Right lobe of liver (tissue), 6 donors: Measurements from ENCODE around the gene FBXO46. TPM values are rescaled to one million over a fixed set of nuclear protein-coding genes. Genes with fewer than 3 reads are reported as not detected.

Experiments
- ATAC-seq, 4 donors: fragments of 200-7000 bp; cut with Tn5 transposase; one replicate each; pipeline ENCODE4 v1.9.1; 2020; ENCODE audit warnings: mild to moderate bottlenecking in 4 of 4, moderate library complexity in 4 of 4
- DNase-seq, 3 donors: peaks; one replicate each; pipeline ENCODE4 v3.0.0-alpha.2; 2020
- H3K27ac ChIP-seq, 3 donors: fragments of 200-600 bp; one replicate each; pipeline ENCODE4 v1.8.0; 2022
- H3K27me3 ChIP-seq, 2 donors: fragments of 200-600 bp; one replicate each; pipeline ENCODE4 v1.8.0; 2022
- H3K36me3 ChIP-seq, 4 donors: fragments of 200-600 bp; sonication (generic) in 1 of 4; one replicate each; pipeline versions ENCODE4 v1.5.1 to v1.8.0; 2017 to 2022; ENCODE audit warnings: control low read depth in 1 of 4
- H3K4me1 ChIP-seq, 4 donors: fragments of 200-600 bp; sonication (generic) in 1 of 4; one replicate each; pipeline versions ENCODE4 v1.5.1 to v1.8.0; 2017 to 2022; ENCODE audit warnings: control low read depth in 1 of 4
- H3K4me3 ChIP-seq, 3 donors: fragments of 200-600 bp; one replicate each; pipeline ENCODE4 v1.8.0; 2022
- H3K9me3 ChIP-seq, 4 donors: fragments of 200-600 bp; sonication (generic) in 1 of 4; one replicate each; pipeline versions ENCODE4 v1.5.1 to v1.8.0; 2017 to 2022; ENCODE audit warnings: control low read depth in 1 of 4
- POLR2A ChIP-seq: fragments of 450-650 bp; IDR thresholded peaks from one replicate; pipeline ENCODE4 v1.6.1; 2017; ENCODE audit warnings: antibody characterized with exemption, mild to moderate bottlenecking
- WGBS: methylation state at CpG from one replicate; pipeline ENCODE4 v1.1.6; 2018; ENCODE audit warnings: low coverage, low lambda C conversion rate; ENCODE audit not compliant: insufficient coverage; ENCODE audit errors: missing lambda C conversion rate; 5-methylcytosine and 5-hydroxymethylcytosine counted together
- intact Hi-C, 2 donors: fragments of 100-400 bp; cut with DNase I; formaldehyde crosslinking; loops; one replicate each; pipeline versions ENCODE4 v1.11.2 to v1.14.1; 2022
- total RNA-seq, 6 experiments: library from RNA; depleted of rRNA in 2 of 6; stranded (reverse); fragments of >200 nt in 2 of 6; fragmentation: NEBNext Ultra II Directional in 3 of 6; extraction: Animal tissue kit (Norgen Biotek cat#: 25700) in 3 of 6; gene quantifications; one replicate each; pipeline versions ENCODE4 v1.1.0 to v1.2.4, GENCODE V29; 2016 to 2023
- TF ChIP-seq, protein P1 (sequence below), 4 donors: fragments of 200-600 bp in 3 of 4; fragments of 450-650 bp in 1 of 4; IDR thresholded peaks; one replicate each; pipeline versions ENCODE4 v1.5.1 to v1.8.0; 2016 to 2022; ENCODE audit warnings: antibody characterized with exemption in 4 of 4, mild to moderate bottlenecking in 2 of 4
- donor health status: DM: no; HTN: yes; CAD: no.
- donor health status: DM: no; HTN: no; CAD: no.
- donor health status: DM: no; HTN: no; CAD: no.
- donor health status: DM: no; HTN: yes; CAD: no.
- donor health status: DM: no; HTN: yes; CAD: no.

The FBXO46 gene
- total RNA-seq, 6 experiments from 2014 or later, result 5.6 to 12.4 (median 7.4) TPM

DNA sequence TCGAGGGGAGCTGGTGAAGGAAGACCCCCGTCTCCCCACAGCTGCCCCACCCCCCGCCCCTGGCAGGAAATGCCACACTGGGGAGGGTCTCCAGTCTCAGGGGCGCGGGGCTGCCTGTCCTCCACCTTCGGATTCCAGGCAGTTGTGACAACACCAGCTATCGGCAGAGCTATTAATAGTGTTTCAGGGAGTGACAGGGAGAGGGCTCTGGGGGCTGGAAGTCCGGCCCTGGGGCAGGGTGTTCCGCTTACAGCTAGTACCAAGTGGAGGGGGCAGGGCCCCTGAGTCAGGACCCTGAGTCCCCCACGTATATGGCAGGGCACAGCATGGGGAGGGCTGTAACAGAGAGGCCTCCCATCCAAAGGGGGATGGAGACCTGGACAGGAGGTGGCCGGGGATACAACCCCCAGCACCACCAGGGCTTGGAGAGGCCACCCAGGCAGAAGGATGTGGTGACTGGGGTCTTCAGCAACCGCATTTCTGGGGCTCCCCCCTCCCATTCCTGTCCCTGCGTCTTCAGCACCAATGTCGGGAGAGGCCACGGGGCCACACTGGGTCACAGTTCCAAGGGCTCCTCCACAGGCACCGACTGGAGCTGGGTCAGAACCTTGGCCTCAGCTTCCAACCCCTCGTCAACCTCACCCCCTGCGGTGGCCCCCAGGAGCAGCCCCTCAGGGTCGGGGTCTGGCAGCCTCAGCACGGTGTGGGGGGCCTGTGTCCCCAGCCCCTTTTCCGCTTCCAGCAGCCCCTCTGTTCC lies 34.4 kb upstream of the FBXO46 start:
- no peak for TF ChIP-seq POLR2A
- TF ChIP-seq, protein P1, sequence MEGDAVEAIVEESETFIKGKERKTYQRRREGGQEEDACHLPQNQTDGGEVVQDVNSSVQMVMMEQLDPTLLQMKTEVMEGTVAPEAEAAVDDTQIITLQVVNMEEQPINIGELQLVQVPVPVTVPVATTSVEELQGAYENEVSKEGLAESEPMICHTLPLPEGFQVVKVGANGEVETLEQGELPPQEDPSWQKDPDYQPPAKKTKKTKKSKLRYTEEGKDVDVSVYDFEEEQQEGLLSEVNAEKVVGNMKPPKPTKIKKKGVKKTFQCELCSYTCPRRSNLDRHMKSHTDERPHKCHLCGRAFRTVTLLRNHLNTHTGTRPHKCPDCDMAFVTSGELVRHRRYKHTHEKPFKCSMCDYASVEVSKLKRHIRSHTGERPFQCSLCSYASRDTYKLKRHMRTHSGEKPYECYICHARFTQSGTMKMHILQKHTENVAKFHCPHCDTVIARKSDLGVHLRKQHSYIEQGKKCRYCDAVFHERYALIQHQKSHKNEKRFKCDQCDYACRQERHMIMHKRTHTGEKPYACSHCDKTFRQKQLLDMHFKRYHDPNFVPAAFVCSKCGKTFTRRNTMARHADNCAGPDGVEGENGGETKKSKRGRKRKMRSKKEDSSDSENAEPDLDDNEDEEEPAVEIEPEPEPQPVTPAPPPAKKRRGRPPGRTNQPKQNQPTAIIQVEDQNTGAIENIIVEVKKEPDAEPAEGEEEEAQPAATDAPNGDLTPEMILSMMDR (IDR thresholded peaks at IDR 0.05), result no peak
- WGBS, result 40% methylated on average over 12 of the region's 21 CpGs
- no peak overlapping the region for H3K27ac ChIP-seq
- ATAC-seq (no peak), DNase-seq (no peak)
- peaks cover 0 to 9% (median 0%) of the 10 kb centered on the region in 4 donors for H3K4me1 ChIP-seq
- H3K4me3 ChIP-seq, result no peak overlapping the region
- H3K9me3 ChIP-seq, result no peaks in the 10 kb centered on the region
- H3K36me3 ChIP-seq, result no peaks in the 10 kb centered on the region
- intact Hi-C loops, result no loop called here
- no peaks in the 10 kb centered on the region for H3K27me3 ChIP-seq

DNA sequence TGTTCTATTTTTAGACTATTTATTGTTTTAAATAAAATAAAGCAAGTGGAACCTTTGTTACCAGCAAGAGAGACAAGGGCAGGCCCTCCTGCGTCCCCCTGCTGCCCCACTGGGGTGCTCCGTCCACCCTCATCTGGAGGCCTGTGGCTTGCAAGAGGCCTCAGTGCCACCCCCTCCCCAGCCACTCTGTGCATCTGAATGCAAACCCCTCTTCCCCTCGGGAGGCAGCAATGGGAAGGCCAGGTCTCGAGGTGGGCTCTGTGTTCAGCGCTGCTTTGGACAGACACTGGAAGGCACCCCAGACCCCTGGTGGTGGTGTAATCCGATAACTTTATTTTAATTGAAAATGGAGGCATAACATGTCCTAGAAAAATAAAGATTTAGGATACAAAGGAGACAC lies 33.8 kb upstream of the FBXO46 start:
- intact Hi-C loops, result no loop called here
- ATAC-seq (no peak), DNase-seq (no peak)
- no peak overlapping the region for H3K27ac ChIP-seq
- H3K4me1 ChIP-seq, result peaks cover 0 to 9% (median 0%) of the 10 kb centered on the region in 4 donors
- 71% methylated on average over 6 of the region's 6 CpGs for WGBS
- H3K27me3 ChIP-seq, result no peaks in the 10 kb centered on the region
- no peaks in the 10 kb centered on the region for H3K36me3 ChIP-seq
- no peaks in the 10 kb centered on the region for H3K9me3 ChIP-seq
- H3K4me3 ChIP-seq, result no peak overlapping the region
- TF ChIP-seq, protein P1 (IDR thresholded peaks at IDR 0.05), result no peak
- TF ChIP-seq POLR2A, result no peak

DNA sequence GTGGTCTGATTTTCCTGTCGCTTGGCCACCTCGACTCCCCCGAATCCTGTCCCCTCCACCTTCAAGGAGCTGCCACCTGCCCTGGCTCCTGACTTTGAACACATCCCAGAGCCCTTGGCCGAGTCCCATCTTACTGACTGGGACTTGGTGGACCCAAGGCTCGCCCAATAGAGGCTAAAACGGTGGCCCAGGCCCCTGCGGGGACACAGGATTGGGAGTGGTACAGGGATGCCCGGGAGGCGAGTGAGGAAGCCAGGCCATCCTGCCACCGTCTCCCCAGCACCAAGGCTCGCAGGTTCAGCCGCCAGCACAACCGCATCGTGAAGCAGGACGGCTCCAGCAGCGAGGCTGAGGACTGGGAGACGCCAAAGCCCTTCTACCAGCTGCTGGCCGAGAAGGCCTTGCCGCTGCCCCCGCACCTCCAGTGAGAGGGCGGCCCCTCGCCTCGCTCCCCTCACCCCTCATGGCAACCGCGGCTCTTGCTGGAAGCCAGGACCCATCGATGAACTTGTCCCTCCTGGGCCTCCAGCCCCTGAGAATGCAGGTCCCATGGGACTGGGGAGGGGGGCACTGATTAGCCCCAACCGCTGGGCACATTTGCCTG lies 33.1 kb upstream of the FBXO46 start:
- ATAC-seq, result no peak
- no peaks in the 10 kb centered on the region for H3K36me3 ChIP-seq
- no peak for TF ChIP-seq POLR2A
- TF ChIP-seq, protein P1 (IDR thresholded peaks at IDR 0.05), result no peak
- no peak for DNase-seq
- 40% methylated on average over 3 of the region's 27 CpGs for WGBS
- intact Hi-C loops, result no loop called here
- H3K4me1 ChIP-seq, result peaks cover 0 to 9% (median 0%) of the 10 kb centered on the region in 4 donors
- no peaks in the 10 kb centered on the region for H3K27me3 ChIP-seq
- H3K27ac ChIP-seq, result no peak overlapping the region
- H3K9me3 ChIP-seq, result no peaks in the 10 kb centered on the region
- H3K4me3 ChIP-seq, result no peak overlapping the region

DNA sequence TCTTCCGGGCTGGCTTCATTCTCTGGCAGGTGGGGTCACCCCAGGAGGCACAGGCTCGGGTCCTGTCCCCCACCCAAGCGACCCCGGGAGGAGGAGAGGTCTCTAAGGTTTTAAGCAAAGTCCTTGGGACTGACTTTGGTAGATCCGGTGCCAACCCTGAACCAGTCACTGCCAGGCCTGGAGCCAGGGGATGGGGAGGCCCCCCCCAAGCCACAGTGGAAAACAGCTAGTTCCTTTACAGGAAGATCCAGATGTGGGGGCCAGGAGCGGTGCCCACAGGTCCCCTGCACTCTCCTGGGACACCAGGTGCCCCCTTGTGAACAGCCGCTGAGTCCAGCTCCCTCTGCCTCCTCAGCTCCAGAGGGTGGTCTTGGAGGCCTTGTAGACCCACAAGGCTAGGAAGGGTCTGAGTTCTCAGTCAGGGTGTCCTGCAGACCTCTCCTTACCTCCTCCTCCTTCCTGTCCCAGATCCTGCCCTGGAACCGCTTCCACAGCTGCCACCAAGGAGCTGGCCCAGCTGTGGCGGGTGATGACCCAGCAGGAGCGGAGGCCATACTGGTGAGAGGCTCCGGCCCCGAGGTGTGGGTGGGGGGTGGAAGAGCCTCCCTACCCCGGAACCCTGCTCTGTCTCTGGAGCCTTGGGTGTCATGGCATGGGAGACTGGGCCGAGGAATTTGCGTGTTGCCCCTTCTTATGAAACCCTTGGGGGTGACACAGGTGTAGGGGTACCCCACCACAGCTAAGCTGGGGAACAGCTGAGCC lies 32.4 kb upstream of the FBXO46 start:
- no peaks in the 10 kb centered on the region for H3K9me3 ChIP-seq
- no peak for DNase-seq
- no peak for TF ChIP-seq POLR2A
- TF ChIP-seq, protein P1 (IDR thresholded peaks at IDR 0.05), result no peak
- no peaks in the 10 kb centered on the region for H3K36me3 ChIP-seq
- no peak overlapping the region for H3K4me3 ChIP-seq
- WGBS, result 67% methylated on average over 1 of the region's 15 CpGs
- no peak for ATAC-seq
- H3K27me3 ChIP-seq, result no peaks in the 10 kb centered on the region
- H3K27ac ChIP-seq, result no peak overlapping the region
- intact Hi-C loops, result no loop called here
- H3K4me1 ChIP-seq, result peaks cover 0 to 9% (median 0%) of the 10 kb centered on the region in 4 donors
